ENCODE results near the gene SNX18.
A peak's percentile ranks its signal among the peaks of the same experiment; 100 is the strongest.

The SNX18 gene

DNA sequence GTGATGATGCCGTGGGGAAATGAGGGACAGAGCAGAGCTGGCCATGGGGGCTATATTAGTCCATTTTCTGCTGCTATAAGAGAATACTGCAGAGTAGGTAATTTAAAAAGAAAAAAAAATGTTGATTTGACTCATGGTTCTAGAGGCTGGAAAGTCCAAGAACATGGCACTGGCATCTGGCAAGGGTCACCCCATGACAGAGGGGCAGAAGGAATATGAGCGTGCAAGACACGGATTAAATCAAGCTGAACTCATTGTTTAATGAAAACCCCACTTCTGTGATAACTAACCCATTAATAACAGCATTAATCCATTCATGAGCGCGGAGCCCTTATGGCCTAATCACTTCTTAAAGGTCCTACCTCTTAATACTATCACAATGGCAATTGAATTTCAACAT lies 68.8 kb downstream of the SNX18 start:
- no peak for DNase-seq

DNA sequence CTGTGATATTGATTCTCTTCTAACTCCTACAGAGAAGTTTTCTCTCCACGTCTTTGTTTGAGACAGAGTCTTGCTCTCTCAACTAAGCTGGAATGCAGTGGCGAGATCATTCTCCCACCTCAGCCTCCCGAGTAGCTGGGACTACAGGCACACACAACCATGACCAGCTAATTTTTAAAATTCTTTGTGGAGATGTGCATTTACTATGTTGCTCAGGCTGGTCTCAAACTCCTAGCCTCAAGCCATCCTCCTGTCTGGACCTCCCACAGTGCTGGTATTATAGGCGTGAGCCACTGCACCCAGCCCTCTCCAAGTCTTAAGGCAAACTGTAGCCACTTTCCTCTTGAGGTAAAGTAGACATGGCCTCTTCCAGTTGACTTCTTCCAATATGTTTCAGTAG lies 72.2 kb downstream of the SNX18 start:
- no peak for DNase-seq

GRCh38 chr5:54590824-54591223 lies 73.3 kb downstream of the SNX18 start:
- DNase-seq, result peak; percentile 44

GRCh38 chr5:54593779-54594178 lies 76.2 kb downstream of the SNX18 start:
- no peak for DNase-seq

DNA sequence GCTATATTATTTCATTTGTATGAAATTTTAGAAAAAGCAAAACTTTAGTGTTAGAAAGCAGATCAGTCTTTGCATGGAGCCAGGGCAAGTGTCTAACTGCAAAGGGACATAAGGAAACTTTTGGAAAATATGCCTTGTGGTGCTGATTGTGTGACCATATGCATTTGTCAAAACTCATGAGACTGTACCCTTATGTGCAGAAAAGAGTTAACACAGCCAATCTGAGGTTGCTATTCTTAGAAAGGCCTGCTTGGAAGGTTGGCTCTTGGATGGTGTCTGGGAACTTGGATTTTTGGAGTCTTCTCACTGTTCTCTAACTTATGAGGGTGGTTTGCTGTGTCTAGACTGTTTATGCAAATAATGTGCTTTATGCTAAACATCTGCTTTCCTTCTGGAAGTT lies 76.6 kb downstream of the SNX18 start:
- DNase-seq, result no peak

GRCh38 chr5:54595721-54596120 lies 78.2 kb downstream of the SNX18 start:
- DNase-seq, result no peak
